Eye (tissue), 1 donor: ENCODE data around the gene RNU4-1.
"Not testable (repeated sequence)": the region's sequence is repeated elsewhere in the genome, so short reads cannot be mapped to it uniquely, and the experiment has no call there.

Experiments used
- DNase-seq: peaks from one replicate; pipeline ENCODE4 v3.0.0-alpha.2; 2015

Gene RNU4-1

GRCh38 chr12:120257041-120257821 lies 35.8 kb downstream of the RNU4-1 start:
- peak; percentile 86 for DNase-seq

- no peak for DNase-seq
These were observed 38.2 kb downstream of the RNU4-1 start for GRCh38 chr12:120254809-120255208.

GRCh38 chr12:120253313-120253712 lies 39.7 kb downstream of the RNU4-1 start:
- DNase-seq, result not testable (repeated sequence)

GRCh38 chr12:120252071-120252906 lies 40.7 kb downstream of the RNU4-1 start:
- DNase-seq, result no peak

- not testable (repeated sequence) for DNase-seq
These were observed 41.5 kb downstream of the RNU4-1 start for GRCh38 chr12:120251364-120252070.

GRCh38 chr12:120249875-120250795 lies 42.9 kb downstream of the RNU4-1 start:
- no peak for DNase-seq

- DNase-seq, result no peak
These were observed 43.7 kb downstream of the RNU4-1 start for GRCh38 chr12:120249266-120249874.

- no peak for DNase-seq
These were observed 45.4 kb downstream of the RNU4-1 start for GRCh38 chr12:120247621-120248030.

GRCh38 chr12:120247183-120247582 lies 45.9 kb downstream of the RNU4-1 start:
- no peak for DNase-seq

- not testable (repeated sequence) for DNase-seq
These were observed 46.3 kb downstream of the RNU4-1 start for GRCh38 chr12:120246705-120247104.
